ENCODE measurements around the gene GRIK1.
"Not testable (repeated sequence)": the region's sequence is repeated elsewhere in the genome, so short reads cannot be mapped to it uniquely, and the experiment has no call there.

Gene GRIK1

GRCh38 chr21:29939924-29940275 is at the start of gene GRIK1:
Gene GRIK1 (minus strand): TSS chr21:29939996.
- DNase-seq: peak; percentile 63 to 64

DNA sequence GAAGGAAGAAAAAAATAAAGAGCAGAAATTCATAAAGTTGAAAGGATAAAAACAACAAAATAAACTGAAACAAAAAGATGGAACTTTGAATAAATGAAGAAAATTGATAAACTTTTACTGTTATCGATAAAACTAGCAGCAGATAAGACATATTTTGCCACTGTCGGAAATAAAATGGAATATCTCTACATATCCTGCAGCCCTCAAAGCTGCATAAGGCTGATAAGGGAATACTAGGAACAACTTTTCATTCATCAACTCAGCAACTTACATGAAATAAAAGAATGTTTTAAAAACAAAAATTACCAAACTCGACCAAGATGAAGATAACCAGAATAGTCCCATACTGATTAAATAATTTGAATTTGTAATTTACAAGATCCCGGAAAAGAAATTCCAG is 48.0 kb upstream of the GRIK1 start:
- no peak for DNase-seq

GRCh38 chr21:29985866-29986265 is 46.1 kb upstream of the GRIK1 start:
- no peak for DNase-seq

GRCh38 chr21:29979043-29979442 is 39.2 kb upstream of the GRIK1 start:
- no peak for DNase-seq

GRCh38 chr21:29975776-29976175 is 36.0 kb upstream of the GRIK1 start:
- DNase-seq: no peak

DNA sequence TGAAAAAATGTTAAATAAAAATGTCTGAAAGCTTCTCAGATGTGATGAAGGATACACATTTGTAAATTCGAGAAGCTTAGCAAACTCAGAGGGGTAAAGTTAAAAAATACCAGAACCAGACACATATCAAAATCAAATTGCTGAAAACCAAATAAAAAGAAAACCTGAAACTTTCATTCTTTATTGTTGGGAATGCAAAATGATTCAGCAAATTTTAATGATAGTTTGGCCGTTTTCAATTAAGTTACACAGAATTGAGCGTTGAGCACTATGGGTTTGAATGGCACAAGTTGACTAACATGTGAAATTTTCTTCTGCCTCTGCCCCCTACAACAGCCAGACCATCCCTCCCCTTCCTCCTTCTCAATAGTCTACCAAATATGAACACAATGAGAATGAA is 33.5 kb upstream of the GRIK1 start:
- DNase-seq: no peak

- DNase-seq: no peak
Measured at GRCh38 chr21:29961291-29962027, 21.7 kb upstream of the GRIK1 start.

DNA sequence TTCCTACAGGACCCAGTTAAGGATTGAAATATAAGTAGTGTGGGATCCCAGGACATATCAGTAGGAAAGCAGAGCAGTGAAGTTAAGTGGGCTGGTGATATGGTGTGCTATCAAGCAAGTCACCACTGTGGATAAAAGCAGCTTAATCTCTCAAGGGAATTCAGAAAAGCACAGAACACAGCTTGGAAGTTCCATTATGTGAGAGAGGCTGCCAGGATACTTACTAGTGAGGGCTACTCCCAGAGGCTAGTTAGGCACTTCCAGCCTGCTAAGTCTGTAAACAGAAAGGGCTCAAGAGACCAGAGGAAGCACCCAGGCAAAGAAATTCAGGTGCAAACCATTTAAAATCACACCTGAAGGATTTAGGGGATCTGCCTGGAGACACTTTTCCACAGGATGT is 18.8 kb upstream of the GRIK1 start:
- DNase-seq: peak in 1 of 2 experiments; percentile 25

DNA sequence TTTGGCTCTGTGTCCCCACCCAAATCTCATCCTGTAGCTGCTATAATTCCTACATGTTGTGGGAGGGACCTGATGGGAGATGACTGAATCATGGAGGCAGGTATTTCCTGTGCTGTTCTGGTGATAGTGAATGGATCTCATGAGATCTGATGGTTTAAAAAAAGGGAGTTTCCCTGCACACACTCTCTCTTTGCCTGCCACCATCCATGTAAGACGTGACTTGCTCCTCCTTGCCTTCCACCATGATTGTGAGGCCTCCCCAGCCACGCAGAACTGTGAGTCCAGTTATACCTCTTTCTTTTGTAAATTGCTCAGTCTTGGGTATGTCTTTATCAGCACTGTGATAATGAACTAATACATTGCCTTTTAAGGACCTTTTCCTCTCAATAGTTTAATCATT is 18.2 kb upstream of the GRIK1 start:
- not testable (repeated sequence) for DNase-seq

GRCh38 chr21:29953690-29954089 is 13.9 kb upstream of the GRIK1 start:
- no peak for DNase-seq

- peak in 1 of 2 experiments; percentile 33 for DNase-seq
Measured at GRCh38 chr21:29953072-29953471, 13.3 kb upstream of the GRIK1 start.

- no peak for DNase-seq
Measured at GRCh38 chr21:29951911-29952310, 12.1 kb upstream of the GRIK1 start.

- no peak for DNase-seq
Measured at GRCh38 chr21:29949991-29950390, 10.2 kb upstream of the GRIK1 start.

- no peak for DNase-seq
Measured at GRCh38 chr21:29947119-29947518, 7.3 kb upstream of the GRIK1 start.

- DNase-seq: peak; percentile 6 to 38
Measured at GRCh38 chr21:29943885-29944284, 4.1 kb upstream of the GRIK1 start.

DNA sequence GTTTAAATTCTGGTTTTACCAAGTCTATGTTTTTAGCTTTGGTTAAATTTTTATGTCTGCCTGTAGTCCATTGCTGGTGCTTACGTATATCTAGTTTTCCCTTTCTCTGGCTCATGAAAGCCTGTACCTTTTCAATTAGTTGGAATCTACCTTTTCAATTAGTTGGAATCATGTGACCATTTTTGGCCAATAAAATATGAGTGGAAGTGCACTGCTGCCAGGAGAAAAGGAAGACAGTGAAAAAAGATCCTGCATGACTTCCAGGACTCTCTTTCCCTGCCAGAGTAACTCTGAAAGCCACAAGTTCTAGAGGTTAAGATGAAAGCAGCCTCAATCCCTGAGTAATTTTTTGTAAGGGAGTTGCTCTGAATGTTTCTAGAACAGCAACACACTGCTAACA is 2.2 kb upstream of the GRIK1 start:
- no peak for DNase-seq

DNA sequence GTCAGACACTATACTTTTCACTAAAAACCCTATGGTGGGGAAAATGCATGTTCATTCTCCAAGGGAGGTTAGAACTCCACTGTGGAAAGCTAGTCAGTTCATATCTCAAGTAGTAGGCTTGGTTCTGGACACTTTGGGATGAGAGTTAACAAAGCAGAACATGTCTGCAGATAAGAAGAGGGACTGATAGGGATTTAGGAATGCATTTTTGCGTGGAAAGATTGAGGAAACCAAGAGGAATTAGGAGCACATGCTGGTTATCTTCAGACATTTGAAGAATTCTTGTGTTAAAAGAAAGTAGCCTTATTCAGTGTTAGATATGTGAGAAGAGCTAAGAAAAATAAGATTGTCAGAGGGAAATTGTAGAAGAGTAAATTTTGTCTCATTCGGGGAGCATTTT is 1.2 kb upstream of the GRIK1 start:
- no peak for DNase-seq

DNA sequence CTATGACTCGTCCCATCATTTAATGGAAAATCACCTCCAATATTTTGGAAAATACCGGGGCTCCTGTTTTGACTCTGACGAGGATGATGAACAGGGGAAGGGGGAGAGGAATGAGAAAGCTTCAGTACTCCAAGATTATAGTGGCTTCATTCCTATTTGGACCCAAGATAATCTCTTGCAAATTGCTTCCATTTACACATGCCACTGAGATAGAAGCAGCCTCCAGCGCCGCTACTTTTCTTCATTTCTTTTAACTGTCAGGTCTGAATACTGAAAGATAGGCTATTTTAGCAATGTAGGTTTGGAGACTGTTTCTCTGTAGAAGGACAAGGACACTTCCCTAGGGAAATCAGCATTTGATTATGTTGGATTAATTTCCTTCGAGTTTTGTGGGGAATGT is 565 bp upstream of the GRIK1 start:
- DNase-seq: no peak

DNA sequence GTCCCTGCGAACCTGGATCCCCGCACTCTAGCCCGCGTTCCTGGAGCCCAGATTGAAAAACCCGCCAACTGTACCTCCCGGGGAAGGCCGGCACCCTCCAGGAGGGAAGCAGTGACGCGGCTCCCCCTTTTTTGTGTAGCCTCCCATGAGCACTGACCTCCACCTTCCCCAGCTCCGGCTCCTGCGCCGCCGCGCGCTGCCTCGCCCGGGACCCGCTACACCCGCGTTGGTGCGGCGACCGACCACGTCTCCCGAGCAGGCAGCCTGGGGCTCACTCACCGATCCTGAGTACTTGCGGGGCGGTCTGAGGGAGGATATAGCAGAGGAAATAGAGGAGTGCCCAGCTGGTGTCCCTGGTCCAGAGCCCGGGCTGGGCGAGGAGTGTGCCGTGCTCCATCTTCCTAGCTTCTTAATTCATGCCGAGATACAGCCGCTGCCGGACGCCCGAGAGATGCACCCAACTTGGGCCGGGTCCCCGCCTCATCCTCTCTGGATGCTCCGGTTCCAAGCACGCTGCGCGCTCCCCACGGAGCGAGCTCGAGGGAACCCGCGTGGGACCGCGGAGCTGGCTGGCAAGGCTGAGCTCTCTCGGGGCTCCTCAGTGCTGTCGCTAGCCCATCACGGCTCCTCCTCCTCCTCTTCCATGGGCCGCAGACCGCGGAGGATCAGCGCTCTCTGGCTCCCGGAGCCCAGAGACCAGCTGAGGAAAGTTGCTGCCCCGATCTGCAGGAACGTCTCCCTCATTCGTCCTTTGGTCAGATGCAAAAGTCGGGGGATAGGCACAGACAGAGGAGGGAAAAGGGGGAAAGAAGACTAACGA is 482 bp downstream of the GRIK1 start:
- DNase-seq: peak; percentile 58 to 65

- DNase-seq: peak in 1 of 2 experiments; percentile 53
Measured at GRCh38 chr21:29938776-29939103, 1.1 kb downstream of the GRIK1 start.

DNA sequence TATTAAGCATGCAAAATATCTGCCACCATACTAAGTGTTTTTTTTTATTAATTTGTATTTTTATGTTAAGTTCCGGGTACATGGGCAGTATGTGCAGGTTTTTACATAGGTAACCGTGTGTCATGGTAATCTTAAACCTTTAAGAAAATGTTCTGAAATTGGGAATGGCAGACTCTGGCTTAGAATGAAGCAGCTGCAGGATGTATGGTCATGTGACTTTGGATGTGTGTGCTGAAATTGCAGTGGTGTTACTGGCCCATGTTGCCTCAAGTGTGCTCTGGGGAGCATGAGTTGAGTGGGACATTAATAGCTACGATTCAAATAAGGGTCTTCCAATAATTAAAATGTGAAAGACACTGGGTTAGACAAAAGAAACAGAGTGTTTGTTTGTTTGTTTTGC is 6.7 kb downstream of the GRIK1 start:
- peak in 1 of 2 experiments; percentile 6 for DNase-seq

- peak in 1 of 2 experiments; percentile 28 for DNase-seq
Measured at GRCh38 chr21:29928537-29928936, 11.3 kb downstream of the GRIK1 start.

DNA sequence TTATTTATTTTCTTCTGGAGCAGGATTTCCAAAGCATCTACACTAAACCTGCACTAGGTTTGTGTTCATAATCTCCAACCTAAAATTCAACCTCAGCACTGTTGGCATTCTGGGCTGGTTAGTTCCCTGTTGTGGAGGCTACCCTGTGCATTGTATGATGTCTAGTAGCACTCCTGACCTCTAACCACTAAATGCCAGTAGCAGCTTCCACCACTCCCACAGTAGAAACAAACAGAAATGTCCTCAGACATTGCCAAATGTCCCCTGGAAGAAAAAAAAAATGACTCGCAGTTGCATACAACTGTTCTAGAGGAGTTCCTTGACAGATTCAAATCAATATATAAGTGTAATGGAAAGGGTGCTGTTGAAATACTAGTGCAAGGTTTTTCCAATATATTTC is 18.9 kb downstream of the GRIK1 start:
- DNase-seq: no peak

DNA sequence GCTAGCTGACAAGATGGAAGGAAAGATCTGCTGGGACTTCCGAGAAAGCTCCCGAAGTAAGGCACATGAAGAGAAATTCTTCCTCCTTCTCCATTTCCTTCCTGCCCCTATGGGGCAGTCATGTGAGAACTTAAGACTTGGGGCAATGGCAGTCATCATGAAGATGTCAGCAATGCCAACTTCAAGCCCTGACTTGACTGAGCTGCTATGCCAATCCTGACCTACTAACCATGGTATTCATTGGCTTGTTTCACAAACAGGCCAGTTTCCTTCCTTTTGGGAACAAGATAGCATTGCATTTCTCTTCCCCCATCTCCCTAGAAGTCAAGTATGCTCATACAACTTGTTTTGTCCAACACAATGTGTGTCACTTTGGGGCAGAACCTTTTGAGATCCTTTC is 25.5 kb downstream of the GRIK1 start:
- no peak for DNase-seq

GRCh38 chr21:29909571-29909970 is 30.2 kb downstream of the GRIK1 start:
- peak; percentile 49 to 83 for DNase-seq

Data from NCI-H524 (cell line).